OCI-LY7 (cell line): ENCODE measurements around the gene CFAP58. TPM values are rescaled to one million over a fixed set of nuclear protein-coding genes. Genes with fewer than 3 reads are reported as not detected.

ENCODE experiments used
- BruUV-seq: library from RNA; stranded (reverse); fragments of 400-500 nt; replicated peaks from 2 replicates; lab custom pipeline; 2021; lab: Mats Ljungman, UMichigan
- CTCF ChIA-PET: fragments of 300-600 bp; sonication (Branson Sonifier 250); formaldehyde crosslinking; loops from one replicate; lab custom pipeline; 2022; ENCODE audit warnings: antibody characterized with exemption; ENCODE audit not compliant: unreplicated experiment; lab: Charles Lee
- POLR2A ChIA-PET: fragments of 300-600 bp; sonication (Branson Sonifier 250); formaldehyde crosslinking; loops from one replicate; lab custom pipeline; 2022; ENCODE audit warnings: antibody characterized with exemption; lab: Charles Lee
- DNase-seq: peaks from one replicate; pipeline ENCODE4 v3.0.0-alpha.2; 2015; ENCODE audit warnings: low spot score
- H2AFZ ChIP-seq: fragments of 200-600 bp; sonication (generic), shearing (Covaris generic); 2 replicates; pipeline ENCODE4 v1.6.1; 2014; ENCODE audit warnings: mild to moderate bottlenecking, antibody characterized with exemption, low read length, moderate library complexity
- H3K27ac ChIP-seq: fragments of 200-600 bp; sonication (generic); 2 replicates; pipeline ENCODE4 v1.5.1; 2014; ENCODE audit warnings: mixed run types, low read depth, mild to moderate bottlenecking, moderate library complexity, low read length, inconsistent platforms; ENCODE audit not compliant: poor library complexity, severe bottlenecking
- H3K36me3 ChIP-seq: fragments of 200-600 bp; sonication (generic); 2 replicates; pipeline ENCODE4 v1.6.1; 2014; ENCODE audit warnings: mild to moderate bottlenecking, antibody characterized with exemption, low read length, moderate library complexity, mixed read lengths; ENCODE audit not compliant: insufficient read depth
- H3K4me1 ChIP-seq: fragments of 200-600 bp; sonication (generic); 2 replicates; pipeline ENCODE4 v1.5.1; 2014; ENCODE audit warnings: mild to moderate bottlenecking, low read length; ENCODE audit not compliant: insufficient read depth, poor library complexity, severe bottlenecking
- H3K4me2 ChIP-seq: fragments of 200-600 bp; sonication (generic); 2 replicates; pipeline ENCODE4 v1.6.1; 2014; ENCODE audit warnings: mild to moderate bottlenecking, low read length
- H3K4me3 ChIP-seq: fragments of 200-600 bp; sonication (generic); 2 replicates; pipeline ENCODE4 v1.5.1; 2014; ENCODE audit warnings: mild to moderate bottlenecking, low read depth, low read length; ENCODE audit not compliant: poor library complexity, severe bottlenecking
- H3K79me2 ChIP-seq: fragments of 200-600 bp; sonication (generic); 2 replicates; pipeline ENCODE4 v1.6.1; 2016; ENCODE audit warnings: low read depth, mild to moderate bottlenecking, low read length, moderate library complexity, mixed read lengths; ENCODE audit not compliant: insufficient read depth
- H3K9me2 ChIP-seq: fragments of 200-600 bp; sonication (generic); 2 replicates; pipeline ENCODE4 v1.6.1; 2016; ENCODE audit warnings: mild to moderate bottlenecking, low read length, mixed read lengths; ENCODE audit not compliant: insufficient read depth
- H3K9me3 ChIP-seq: fragments of 200-600 bp; sonication (generic); 2 replicates; pipeline ENCODE4 v1.6.1; 2014; ENCODE audit warnings: mild to moderate bottlenecking, mixed run types, low read length, mixed read lengths
- H4K20me1 ChIP-seq: fragments of 200-600 bp; sonication (generic); 2 replicates; pipeline ENCODE4 v1.6.1; 2014; ENCODE audit warnings: mild to moderate bottlenecking, antibody characterized with exemption, low read length, moderate library complexity, mixed read lengths; ENCODE audit not compliant: insufficient read depth
- EZH2phosphoT487 ChIP-seq: fragments of 200-600 bp; sonication (generic); IDR thresholded peaks from 2 replicates; pipeline ENCODE4 v1.6.1; 2018; ENCODE audit warnings: low read depth, borderline replicate concordance, mild to moderate bottlenecking, mixed run types, antibody characterized with exemption, low read length, moderate library complexity, mixed read lengths
- intact Hi-C: fragments of 100-400 bp; cut with micrococcal nuclease; formaldehyde crosslinking; loops from one replicate; pipeline ENCODE4 v1.10.0; 2022; ENCODE audit not compliant: unreplicated experiment
- total RNA-seq, 2 experiments: library from RNA; depleted of rRNA in 1 of 2; stranded (reverse); fragments of >200 nt in 1 of 2; shearing (Covaris generic) in 1 of 2; gene quantifications; 2 replicates each; pipeline ENCODE4 v1.2.3, GENCODE V29; 2014 to 2022
- TF ChIP-seq, protein P1 (sequence below): fragments of 200-600 bp; sonication (generic); conservative IDR thresholded peaks from 2 replicates; pipeline ENCODE4 v1.5.1; 2014; ENCODE audit warnings: mild to moderate bottlenecking, antibody characterized with exemption, low read length, moderate library complexity, mixed read lengths

CFAP58 gene
- total RNA-seq, 2 experiments from 2014 or later, result 0.09 to 1.5 TPM

DNA sequence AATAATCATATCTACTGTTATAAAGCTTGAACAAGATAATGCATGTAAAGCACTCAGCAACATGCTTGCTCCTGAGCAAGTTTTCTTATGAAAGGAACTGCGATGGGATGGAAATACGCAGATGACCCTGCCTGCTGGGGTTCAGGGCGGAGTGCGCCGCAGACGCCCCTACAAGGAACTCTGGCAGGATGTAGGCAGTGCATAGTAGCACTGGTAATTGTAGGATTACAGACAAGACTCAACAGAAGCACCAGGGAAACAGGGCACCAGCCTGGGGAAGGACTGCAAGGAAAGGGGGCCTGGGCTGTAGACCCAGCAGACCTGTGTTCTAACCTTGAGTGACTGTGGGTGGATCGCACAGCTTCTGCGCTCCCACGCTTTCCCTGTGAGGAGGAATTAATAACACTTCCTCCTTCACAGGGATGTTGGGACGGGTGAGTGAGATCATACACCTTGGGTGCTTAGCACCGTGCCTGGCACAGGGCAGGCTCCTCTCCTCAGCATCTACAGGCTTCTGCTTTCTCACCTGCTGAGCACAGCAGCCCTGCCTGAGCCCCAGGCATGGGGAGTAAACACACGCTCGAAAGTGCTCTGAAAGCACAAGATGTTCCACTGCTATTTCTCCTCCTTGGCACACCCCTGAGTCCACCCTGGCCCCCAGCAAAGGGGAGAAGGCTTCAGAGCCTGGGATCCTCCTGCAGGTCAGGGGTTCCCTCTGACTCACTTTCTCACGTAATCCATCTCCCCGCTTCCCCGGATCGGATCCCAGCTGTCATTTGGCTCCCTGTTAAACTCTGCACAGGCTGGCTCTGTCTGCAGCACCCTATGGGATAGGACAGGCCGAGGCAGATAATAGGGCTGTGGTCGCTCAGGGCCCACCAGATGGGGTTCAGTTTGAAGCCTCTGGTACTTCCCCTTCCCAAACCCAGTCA is 34.6 kb upstream of the CFAP58 start:
- Histone ChIP-seq H3K36me3 (peaks cover 19% of the 10 kb centered on the region), H3K79me2 (peaks cover 72% of the 10 kb centered on the region), H3K27ac (no peak overlapping the region), H3K4me1 (peaks cover 70% of the 10 kb centered on the region), H3K9me3 (no peaks in the 10 kb centered on the region), H3K4me2 (no peak overlapping the region), H3K9me2 (no peaks in the 10 kb centered on the region), H3K4me3 (no peak overlapping the region), H4K20me1 (peaks cover 29% of the 10 kb centered on the region), H2AFZ (no peak overlapping the region)
- no TSS peak for BruUV-seq
- DNase-seq, result no peak
- ChIA-PET CTCF (no interaction called here), POLR2A (interaction anchor here (3.2 kb wide), 1 partner anchor 18 kb away, joined by 16 read pairs; the partner anchor contains the start of gene ITPRIP)
- no peak for TF ChIP-seq EZH2phosphoT487
- TF ChIP-seq, protein P1, sequence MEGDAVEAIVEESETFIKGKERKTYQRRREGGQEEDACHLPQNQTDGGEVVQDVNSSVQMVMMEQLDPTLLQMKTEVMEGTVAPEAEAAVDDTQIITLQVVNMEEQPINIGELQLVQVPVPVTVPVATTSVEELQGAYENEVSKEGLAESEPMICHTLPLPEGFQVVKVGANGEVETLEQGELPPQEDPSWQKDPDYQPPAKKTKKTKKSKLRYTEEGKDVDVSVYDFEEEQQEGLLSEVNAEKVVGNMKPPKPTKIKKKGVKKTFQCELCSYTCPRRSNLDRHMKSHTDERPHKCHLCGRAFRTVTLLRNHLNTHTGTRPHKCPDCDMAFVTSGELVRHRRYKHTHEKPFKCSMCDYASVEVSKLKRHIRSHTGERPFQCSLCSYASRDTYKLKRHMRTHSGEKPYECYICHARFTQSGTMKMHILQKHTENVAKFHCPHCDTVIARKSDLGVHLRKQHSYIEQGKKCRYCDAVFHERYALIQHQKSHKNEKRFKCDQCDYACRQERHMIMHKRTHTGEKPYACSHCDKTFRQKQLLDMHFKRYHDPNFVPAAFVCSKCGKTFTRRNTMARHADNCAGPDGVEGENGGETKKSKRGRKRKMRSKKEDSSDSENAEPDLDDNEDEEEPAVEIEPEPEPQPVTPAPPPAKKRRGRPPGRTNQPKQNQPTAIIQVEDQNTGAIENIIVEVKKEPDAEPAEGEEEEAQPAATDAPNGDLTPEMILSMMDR, result no peak
- intact Hi-C loops, result no loop called here

DNA sequence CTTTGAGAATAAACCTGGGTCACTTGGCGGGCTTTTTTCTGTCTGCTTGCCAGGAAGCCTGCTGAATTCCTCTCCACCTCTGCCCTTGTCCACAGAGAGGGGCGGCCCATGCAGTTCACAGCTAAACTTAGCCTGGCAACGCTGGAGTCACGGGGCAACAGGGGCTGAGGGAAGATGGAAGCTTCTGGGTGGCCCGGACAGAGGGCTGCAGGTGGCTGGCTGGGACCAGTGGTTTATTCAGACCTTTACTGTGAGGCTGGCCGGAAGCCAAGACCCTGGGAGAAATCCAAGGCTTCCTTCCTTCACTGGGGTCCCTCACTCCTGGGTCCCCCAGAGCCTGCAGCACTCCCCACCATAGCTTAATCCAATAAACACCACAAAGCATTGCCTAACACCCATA is 32.4 kb upstream of the CFAP58 start:
- ChIA-PET POLR2A (interaction anchor here (0.8 to 3.5 kb wide), 12 partner anchors 9 to 160 kb away, joined by 3 to 22 read pairs (median 4); partner anchors contain the start of gene ITPRIP), CTCF (interaction anchor here (0.8 to 1.9 kb wide), 2 partner anchors 14 to 17 kb away, joined by 4 to 8 read pairs; partner anchors contain the start of gene ITPRIP)
- H2AFZ ChIP-seq, result no peak overlapping the region
- BruUV-seq, result no TSS peak
- peaks cover 82% of the 10 kb centered on the region for H3K79me2 ChIP-seq
- peak overlapping the region; percentile 70 for H3K27ac ChIP-seq
- H3K9me2 ChIP-seq, result no peaks in the 10 kb centered on the region
- H4K20me1 ChIP-seq, result peaks cover 29% of the 10 kb centered on the region
- intact Hi-C loops, result no loop called here
- H3K4me2 ChIP-seq, result peak overlapping the region; percentile 67
- no peak for DNase-seq
- H3K4me1 ChIP-seq, result peaks cover 80% of the 10 kb centered on the region
- TF ChIP-seq EZH2phosphoT487, result no peak
- TF ChIP-seq, protein P1, result no peak
- no peaks in the 10 kb centered on the region for H3K36me3 ChIP-seq
- no peaks in the 10 kb centered on the region for H3K9me3 ChIP-seq
- no peak overlapping the region for H3K4me3 ChIP-seq
